Right ventricle myocardium superior (tissue), 1 donor: ENCODE data around the gene PTPRN2. TPM values are rescaled to one million over a fixed set of nuclear protein-coding genes. Genes with fewer than 3 reads are reported as not detected.

Experiments
- ATAC-seq: fragments of 200-7000 bp; cut with Tn5 transposase; one replicate; pipeline ENCODE4 v1.9.1; 2020; ENCODE audit warnings: mild to moderate bottlenecking; ENCODE audit not compliant: poor library complexity
- DNase-seq: peaks from one replicate; pipeline ENCODE4 v3.0.0-alpha.2; 2020
- intact Hi-C: fragments of 100-400 bp; cut with DNase I; formaldehyde crosslinking; loops from one replicate; pipeline ENCODE4 v1.11.2; 2022
- total RNA-seq: library from RNA; stranded (reverse); fragmentation: NEBNext Ultra II Directional; extraction: Animal tissue kit (Norgen Biotek cat#: 25700); gene quantifications from one replicate; pipeline ENCODE4 v1.2.1, GENCODE V29; 2021
- donor health status: DM: no; HTN: yes; CAD: no; lungs with severe emphysema.

The PTPRN2 gene
- total RNA-seq, 1 donor from 2014 or later = 1.2 TPM

DNA sequence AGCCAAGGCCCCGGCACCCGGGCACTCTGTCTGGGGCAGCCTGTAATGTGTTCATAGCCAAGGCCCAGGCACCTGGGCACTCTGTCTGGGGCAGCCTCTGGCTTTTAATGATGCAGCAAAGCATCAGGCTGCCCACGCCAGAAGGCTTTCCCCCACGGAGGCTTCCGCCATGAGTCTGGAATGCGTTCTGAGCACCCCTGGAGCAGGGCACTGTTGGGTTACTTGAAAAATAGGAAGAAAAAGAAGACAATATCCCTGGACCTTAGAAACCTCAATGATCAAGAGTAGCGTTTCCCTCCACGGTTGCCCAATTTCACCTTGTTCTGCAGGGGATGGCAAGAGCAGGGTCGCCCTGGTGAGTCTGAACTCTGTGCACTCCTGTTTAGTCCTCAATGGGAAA, 565.0 kb downstream of the PTPRN2 start:
- DNase-seq (peak; percentile 3), ATAC-seq (no peak)
- intact Hi-C loops = no loop called here

GRCh38 chr7:158021836-158022235, 565.8 kb downstream of the PTPRN2 start:
- intact Hi-C loops = no loop called here
- DNase-seq (peak; percentile 5), ATAC-seq (no peak)

- DNase-seq = no peak
- intact Hi-C loops = no loop called here
- no peak for ATAC-seq
These were observed 566.9 kb downstream of the PTPRN2 start for GRCh38 chr7:158020706-158021095.

DNA sequence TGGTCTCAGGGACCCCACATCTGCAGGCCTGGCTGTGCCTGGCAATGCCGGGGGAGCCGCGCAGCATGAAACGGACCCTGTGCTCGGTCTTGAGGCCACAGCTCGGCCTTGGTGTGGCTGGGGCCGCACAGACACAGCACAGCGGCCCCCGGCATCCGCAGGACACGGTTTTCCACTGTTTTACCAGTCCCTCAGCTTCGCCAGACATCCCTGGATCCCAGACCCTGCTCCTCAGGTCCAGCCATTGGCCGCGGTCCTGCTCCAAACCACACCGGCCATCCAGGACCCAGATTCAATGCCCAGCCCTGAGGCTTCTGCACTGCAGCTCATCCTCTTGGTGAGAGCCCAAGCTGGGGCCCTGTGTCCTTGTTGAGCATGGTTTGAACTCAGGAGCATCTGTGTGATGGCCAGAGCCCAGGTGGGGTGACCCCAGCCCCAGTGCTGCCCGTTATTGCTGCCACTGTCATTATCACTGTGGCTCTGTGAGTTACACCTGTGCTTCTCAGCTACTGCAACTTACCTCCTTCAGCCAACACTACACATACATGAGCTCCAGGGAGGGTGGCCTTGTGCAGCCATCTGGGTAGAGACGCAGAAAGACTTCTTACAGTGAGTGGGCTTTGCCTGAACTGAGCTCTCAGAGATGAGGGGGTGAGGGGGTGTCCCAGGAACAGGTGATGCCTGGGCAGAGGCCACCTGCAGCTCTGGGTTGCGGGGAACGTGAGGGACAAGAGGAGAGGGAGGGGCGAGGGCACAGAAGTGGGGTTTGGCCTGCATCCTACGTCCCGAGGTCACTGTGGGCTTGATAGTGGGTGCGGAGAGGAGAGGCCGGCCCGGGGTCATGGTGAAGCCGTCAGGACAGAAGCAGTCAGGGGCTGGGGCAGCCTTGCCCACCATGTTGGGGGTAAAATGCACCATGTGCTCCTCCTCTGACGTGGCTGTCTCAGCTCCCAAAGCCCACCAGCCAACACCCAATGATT, 567.6 kb downstream of the PTPRN2 start:
- no peak for ATAC-seq
- intact Hi-C loops = no loop called here
- DNase-seq = no peak

GRCh38 chr7:158018971-158019645, 568.5 kb downstream of the PTPRN2 start:
- DNase-seq (no peak), ATAC-seq (no peak)
- intact Hi-C loops = no loop called here

DNA sequence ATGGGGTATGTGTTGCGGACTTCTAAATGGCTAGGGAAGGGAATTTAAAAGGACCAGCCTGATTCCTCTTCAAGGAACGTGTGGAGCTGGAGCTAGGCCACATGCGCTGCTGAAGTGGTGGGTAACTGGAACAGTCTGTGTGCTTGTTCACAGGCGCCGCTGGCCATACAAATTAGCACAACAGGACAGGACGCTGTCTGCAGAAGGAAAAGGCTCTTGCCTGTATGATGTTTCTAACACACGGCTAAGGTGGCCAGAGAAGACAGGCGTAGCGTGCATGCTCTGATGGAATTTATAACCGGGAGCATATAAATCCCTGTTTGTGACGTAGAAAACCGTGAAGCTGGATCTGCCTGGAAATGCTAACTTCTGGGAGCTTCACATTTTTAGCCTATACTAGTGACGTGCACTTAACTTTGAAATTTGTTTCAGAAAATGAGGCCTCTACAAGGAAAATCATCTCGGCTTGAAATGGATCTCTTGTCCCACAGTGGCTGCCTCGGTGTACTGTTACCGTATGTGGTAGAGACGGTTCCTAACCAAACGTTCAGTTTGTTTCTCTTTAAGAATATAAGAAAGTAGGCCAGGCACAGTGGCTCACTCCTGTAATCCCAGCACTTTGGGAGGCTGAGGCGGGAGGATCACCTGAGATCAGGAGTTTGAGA, 569.4 kb downstream of the PTPRN2 start:
- no peak for DNase-seq
- ATAC-seq = no peak
- intact Hi-C loops = no loop called here

DNA sequence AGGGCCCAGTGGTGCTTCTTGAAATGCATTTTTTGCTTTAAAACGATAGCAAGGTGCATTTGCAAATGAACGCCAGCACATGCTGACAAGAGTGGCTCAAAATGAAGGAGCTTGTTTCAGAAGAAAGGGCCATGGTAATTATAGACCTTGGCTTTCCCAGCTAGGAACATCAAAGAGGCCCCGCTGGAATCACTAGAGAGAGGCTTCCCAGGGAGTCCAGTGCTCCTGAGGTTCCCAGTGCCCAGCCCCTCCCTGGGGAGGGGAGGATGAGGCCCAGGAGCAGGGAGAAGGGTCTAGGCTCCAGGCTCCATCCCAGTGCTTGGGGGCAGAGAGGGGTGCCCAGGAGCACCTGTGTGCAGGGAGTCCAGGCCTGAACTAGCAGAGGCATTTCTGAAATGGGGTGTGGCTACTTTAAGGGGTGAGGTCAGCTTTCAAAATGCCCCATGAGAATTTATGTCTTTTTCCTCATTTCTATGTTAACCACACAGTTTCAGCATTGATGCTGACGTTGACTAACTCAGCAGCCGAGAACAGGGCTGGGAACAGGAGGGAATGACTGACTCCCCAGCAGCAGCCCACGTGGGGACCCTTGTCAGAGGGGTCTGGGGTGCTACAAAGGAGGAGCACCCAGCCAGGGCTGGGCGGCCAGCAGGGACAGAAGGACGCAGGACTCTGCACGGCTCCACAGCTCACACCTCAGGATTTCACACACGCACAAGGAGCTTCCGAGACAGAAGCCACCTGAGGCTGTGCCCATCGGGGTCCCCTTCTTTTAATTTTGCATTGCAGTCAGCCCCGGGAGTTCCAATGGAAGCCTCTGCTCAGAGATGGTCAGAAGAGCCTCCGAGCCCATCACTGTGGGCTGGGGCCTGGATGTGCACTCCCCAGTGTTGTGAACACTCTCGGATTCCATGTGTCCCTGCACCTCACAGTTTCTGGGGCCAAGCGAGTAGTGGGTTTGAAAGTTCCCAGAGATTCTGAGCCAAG, 570.2 kb downstream of the PTPRN2 start:
- ATAC-seq = no peak
- DNase-seq = no peak
- intact Hi-C loops = no loop called here

GRCh38 chr7:158016180-158017097, 571.2 kb downstream of the PTPRN2 start:
- intact Hi-C loops = no loop called here
- DNase-seq (no peak), ATAC-seq (peak; percentile 38)

GRCh38 chr7:158015403-158016179, 572.0 kb downstream of the PTPRN2 start:
- ATAC-seq (no peak), DNase-seq (no peak)
- intact Hi-C loops = no loop called here

DNA sequence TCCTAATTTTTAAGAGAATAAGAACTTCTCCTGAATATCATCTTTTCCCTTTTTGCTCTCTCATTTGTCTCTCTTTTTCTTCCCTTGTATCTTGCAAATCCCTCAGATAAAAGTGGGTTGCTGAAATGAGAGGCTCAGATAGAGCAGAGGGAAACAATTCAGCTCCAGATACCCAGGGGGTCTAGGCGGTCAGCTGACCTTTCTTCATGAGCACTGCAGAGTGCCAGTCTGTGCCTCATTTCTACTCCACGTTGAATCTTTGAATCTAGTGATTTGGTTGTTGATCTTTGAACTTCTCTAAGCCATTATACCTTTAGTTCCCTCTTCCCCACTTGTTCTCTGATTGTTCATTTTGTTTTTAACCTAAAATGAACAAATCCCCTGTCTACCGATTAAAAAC, 572.6 kb downstream of the PTPRN2 start:
- DNase-seq (no peak), ATAC-seq (no peak)
- intact Hi-C loops = no loop called here

DNA sequence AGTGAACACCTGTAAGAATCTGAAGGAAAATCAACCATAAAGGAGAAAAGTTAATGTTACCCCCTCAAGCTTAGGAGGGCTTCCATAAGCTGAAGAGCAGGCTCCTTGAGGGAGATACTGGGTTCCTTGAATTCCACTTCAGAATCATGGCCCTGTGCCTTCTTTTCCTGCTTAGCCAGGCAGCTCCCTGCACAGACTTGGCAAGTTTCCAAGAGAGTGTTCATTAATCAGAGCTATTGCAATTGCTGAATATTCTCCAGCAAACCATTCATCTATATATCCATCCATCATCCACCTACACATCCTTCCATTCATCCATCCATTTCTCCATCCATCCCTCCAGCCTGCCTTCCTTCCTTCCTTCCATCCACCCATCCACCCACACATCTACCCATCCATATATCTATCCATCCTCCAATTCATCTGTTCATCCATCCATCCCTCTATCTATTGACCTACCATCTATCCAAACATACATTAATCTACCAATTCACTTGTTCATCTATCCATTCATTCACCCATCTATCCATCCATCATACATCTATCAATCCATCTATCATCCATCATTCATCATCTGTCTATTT, 574.4 kb downstream of the PTPRN2 start:
- intact Hi-C loops = no loop called here
- ATAC-seq (no peak), DNase-seq (no peak)

DNA sequence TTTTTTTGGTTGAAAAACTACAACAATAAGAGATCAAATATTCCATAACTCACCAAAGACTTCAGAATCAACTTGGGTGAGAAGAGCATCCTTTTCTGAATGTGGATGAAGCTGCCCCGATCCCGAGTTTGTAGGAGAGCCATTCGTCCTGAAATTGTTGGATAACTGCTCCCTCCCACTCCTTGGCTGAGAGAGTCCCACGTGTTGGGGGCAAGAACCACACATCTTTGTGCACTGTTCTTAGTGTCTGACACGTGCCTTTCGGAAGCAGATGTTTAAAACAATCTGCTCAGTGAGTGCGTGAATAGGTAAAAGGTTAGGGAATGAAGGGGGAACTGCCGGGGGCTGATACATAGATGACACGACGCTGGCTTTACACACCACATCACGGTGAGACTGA, 575.7 kb downstream of the PTPRN2 start:
- ATAC-seq (no peak), DNase-seq (no peak)
- intact Hi-C loops = no loop called here

- intact Hi-C loops = no loop called here
- DNase-seq (no peak), ATAC-seq (no peak)
These were observed 576.5 kb downstream of the PTPRN2 start for GRCh38 chr7:158010961-158011693.

DNA sequence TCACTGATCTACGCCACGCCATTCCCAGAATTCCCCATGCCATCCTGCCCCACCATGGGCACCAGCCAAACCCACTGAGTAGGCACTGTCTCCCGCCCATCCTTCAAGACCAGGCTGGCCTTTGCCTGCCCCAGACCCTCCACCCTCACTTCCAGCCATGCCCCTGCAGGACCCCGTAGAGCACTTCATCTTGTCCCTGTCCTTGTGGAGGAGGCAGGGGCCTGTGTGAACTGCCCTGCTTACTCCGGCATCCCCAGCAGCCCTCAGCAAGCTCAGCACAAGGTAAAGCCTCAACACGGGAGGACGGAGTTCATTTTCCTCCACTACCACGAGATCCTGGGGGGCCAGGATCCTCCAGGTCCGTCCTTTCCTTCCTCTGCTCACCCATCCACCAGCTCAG, 577.7 kb downstream of the PTPRN2 start:
- no peak for ATAC-seq
- intact Hi-C loops = no loop called here
- DNase-seq = no peak

- no peak for DNase-seq
- no peak for ATAC-seq
- intact Hi-C loops = no loop called here
These were observed 579.4 kb downstream of the PTPRN2 start for GRCh38 chr7:158008267-158008666.
